ENCODE measurements around the gene PRR23B. TPM values are rescaled to one million over a fixed set of nuclear protein-coding genes. Genes with fewer than 3 reads are reported as not detected.

PRR23B gene
- total RNA-seq, 1 donor from 2014 or later: not detected

DNA sequence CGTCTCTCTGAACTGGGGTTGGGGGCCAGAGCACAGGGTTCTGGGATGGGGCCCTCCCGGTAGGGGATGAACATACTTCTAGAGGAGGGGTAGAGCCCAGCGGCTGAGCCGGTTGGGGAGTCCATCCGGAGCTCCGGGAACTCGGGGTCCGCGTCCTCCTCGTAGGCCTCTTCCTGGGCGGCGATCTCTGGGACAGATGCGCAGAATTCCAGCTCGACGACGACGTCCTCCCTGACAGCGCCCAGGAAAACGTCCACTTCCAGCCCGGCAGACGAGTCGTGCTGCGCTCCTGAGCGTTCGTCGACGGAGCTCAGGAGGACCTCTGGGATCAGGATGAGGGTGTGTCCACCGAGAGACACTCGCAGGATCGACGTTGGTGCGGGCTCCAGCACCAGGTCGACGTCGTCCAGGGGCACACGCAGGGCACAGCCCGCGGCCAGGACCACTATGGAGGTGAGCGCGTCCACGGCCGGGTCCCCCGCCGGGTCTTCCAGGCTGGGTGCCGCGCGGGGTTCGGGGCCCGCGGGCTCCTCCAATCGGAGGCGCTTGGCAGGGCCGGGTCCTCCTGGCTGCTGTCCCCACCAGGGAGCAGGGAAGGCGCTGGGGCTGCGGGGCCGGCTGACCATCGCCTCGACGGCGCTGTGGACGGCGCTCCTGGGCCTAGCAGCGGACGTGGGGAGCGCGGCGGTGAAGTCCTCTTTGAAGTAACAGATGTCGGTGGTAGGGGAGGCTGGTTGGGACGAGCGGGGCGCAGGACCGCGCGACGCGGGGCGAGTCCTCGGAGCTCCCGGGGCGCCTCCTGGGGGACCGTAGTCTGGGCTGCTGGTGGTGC, 474 bp downstream of the PRR23B start:
- H3K27me3 ChIP-seq (ENCODE audit: control insufficient read depth in 3 of 3, insufficient read depth in 3 of 3, low read length in 3 of 3): no peaks in the 10 kb centered on the region
- no peaks in the 10 kb centered on the region for H3K4me1 ChIP-seq (ENCODE audit: control insufficient read depth in 3 of 3, insufficient read depth in 3 of 3, low read length in 3 of 3)
- no peak overlapping the region for H3K9ac ChIP-seq (ENCODE audit: low read depth in 1 of 3, low read length in 3 of 3)
- no peak overlapping the region for H3K27ac ChIP-seq (ENCODE audit: low read depth, low read length)
- no peak overlapping the region for H3K4me3 ChIP-seq (ENCODE audit: low read length in 3 of 3)
- no peaks in the 10 kb centered on the region for H3K9me3 ChIP-seq (ENCODE audit: control insufficient read depth in 3 of 3, low read length in 3 of 3)
- H3K36me3 ChIP-seq (ENCODE audit: control insufficient read depth in 3 of 3, insufficient read depth in 3 of 3, low read length in 3 of 3): no peaks in the 10 kb centered on the region

GRCh38 chr3:139016430-139017048, 4.2 kb downstream of the PRR23B start:
- Histone ChIP-seq H3K36me3 (ENCODE audit: control insufficient read depth in 3 of 3, insufficient read depth in 3 of 3, low read length in 3 of 3) (no peaks in the 10 kb centered on the region), H3K9ac (ENCODE audit: low read depth in 1 of 3, low read length in 3 of 3) (no peak overlapping the region), H3K4me3 (ENCODE audit: low read length in 3 of 3) (no peak overlapping the region), H3K4me1 (ENCODE audit: control insufficient read depth in 3 of 3, insufficient read depth in 3 of 3, low read length in 3 of 3) (no peaks in the 10 kb centered on the region), H3K27ac (ENCODE audit: low read depth, low read length) (no peak overlapping the region), H3K27me3 (ENCODE audit: control insufficient read depth in 3 of 3, insufficient read depth in 3 of 3, low read length in 3 of 3) (no peaks in the 10 kb centered on the region), H3K9me3 (ENCODE audit: control insufficient read depth in 3 of 3, low read length in 3 of 3) (no peaks in the 10 kb centered on the region)

DNA sequence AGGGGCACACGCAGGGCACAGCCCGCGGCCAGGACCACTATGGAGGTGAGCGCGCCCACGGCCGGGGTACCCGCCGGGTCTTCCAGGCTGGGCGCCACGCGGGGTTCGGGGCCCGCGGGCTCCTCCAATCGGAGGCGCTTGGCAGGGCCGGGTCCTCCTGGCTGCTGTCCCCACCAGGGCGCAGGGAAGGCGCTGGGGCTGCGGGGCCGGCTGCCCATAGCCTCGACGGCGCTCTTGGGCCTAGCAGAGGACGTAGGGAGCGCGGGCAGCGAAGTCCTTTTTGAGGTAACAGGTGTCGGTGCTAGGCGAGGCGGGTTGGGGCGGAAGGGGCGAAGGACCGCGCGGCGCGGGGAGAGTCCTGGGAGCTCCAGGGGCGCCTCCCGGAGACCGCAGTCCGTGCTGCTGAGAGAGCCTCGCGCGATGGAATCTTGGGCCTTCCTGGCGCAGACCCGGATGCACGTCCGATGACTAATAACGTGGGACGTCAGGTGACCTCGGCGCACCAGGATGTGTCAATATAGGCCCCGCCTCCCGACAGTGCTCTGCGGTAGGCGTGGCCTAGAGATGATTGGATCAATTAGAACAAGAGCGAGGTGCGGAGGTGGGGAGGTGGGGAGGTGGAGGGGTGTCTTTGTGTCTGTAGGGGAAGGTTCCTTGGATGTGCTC, 14.5 kb downstream of the PRR23B start, which contains the start of gene PRR23A:
PRR23A (minus strand) TSS at position 218 of the 666 bp plus-strand sequence; CDS start at position 218, 0 bp downstream.
- no peaks in the 10 kb centered on the region for H3K4me1 ChIP-seq (ENCODE audit: control insufficient read depth in 3 of 3, insufficient read depth in 3 of 3, low read length in 3 of 3)
- no peak within 1 kb of the TSS for H3K27ac ChIP-seq (ENCODE audit: low read depth, low read length)
- no peaks in the 10 kb centered on the region for H3K36me3 ChIP-seq (ENCODE audit: control insufficient read depth in 3 of 3, insufficient read depth in 3 of 3, low read length in 3 of 3)
- no peak within 1 kb of the TSS for H3K4me3 ChIP-seq (ENCODE audit: low read length in 3 of 3)
- H3K9me3 ChIP-seq (ENCODE audit: control insufficient read depth in 3 of 3, low read length in 3 of 3): peaks cover 0 to 4% (median 0%) of the 10 kb centered on the region in 3 donors
- H3K9ac ChIP-seq (ENCODE audit: low read depth in 1 of 3, low read length in 3 of 3): no peak within 1 kb of the TSS
- no peaks in the 10 kb centered on the region for H3K27me3 ChIP-seq (ENCODE audit: control insufficient read depth in 3 of 3, insufficient read depth in 3 of 3, low read length in 3 of 3)

DNA sequence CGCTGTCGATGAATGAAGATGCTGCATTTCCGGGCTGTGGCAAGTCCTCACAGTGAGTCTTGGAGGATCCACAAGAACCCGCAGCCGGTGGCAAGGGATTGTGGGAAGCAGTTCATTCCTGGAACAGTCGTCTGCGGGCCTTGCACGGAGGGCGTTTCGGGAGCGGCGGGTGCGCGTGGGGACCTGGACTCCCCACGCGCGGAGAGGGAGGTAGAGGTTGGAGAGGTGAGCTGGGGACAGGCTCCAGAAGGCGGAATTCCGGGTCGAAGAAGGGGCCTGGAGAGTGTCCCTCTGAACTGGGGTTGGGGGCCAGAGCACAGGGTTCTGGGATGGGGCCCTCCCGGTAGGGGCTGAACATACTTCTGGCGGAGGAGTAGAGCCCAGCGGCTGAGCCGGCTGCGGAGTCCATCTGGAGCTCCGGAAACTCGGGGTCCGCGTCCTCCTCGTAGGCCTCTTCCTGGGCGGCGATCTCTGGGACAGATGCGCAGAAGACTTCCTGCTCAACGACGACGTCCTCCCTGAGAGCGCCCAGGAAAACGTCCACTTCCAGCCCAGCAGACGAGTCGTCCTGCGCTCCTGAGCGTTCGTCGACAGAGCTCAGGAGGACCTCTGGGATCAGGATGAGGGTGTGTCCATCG, 15.3 kb downstream of the PRR23B start:
- H3K36me3 ChIP-seq (ENCODE audit: control insufficient read depth in 3 of 3, insufficient read depth in 3 of 3, low read length in 3 of 3): no peaks in the 10 kb centered on the region
- H3K4me3 ChIP-seq (ENCODE audit: low read length in 3 of 3): no peak overlapping the region
- no peaks in the 10 kb centered on the region for H3K27me3 ChIP-seq (ENCODE audit: control insufficient read depth in 3 of 3, insufficient read depth in 3 of 3, low read length in 3 of 3)
- H3K9ac ChIP-seq (ENCODE audit: low read depth in 1 of 3, low read length in 3 of 3): no peak overlapping the region
- no peaks in the 10 kb centered on the region for H3K4me1 ChIP-seq (ENCODE audit: control insufficient read depth in 3 of 3, insufficient read depth in 3 of 3, low read length in 3 of 3)
- no peak overlapping the region for H3K27ac ChIP-seq (ENCODE audit: low read depth, low read length)
- H3K9me3 ChIP-seq (ENCODE audit: control insufficient read depth in 3 of 3, low read length in 3 of 3): peaks cover 0 to 4% (median 0%) of the 10 kb centered on the region in 3 donors

- Histone ChIP-seq H3K27me3 (ENCODE audit: control insufficient read depth in 3 of 3, insufficient read depth in 3 of 3, low read length in 3 of 3) (no peaks in the 10 kb centered on the region), H3K9ac (ENCODE audit: low read depth in 1 of 3, low read length in 3 of 3) (no peak overlapping the region), H3K4me3 (ENCODE audit: low read length in 3 of 3) (no peak overlapping the region), H3K9me3 (ENCODE audit: control insufficient read depth in 3 of 3, low read length in 3 of 3) (no peaks in the 10 kb centered on the region), H3K36me3 (ENCODE audit: control insufficient read depth in 3 of 3, insufficient read depth in 3 of 3, low read length in 3 of 3) (no peaks in the 10 kb centered on the region), H3K4me1 (ENCODE audit: control insufficient read depth in 3 of 3, insufficient read depth in 3 of 3, low read length in 3 of 3) (no peaks in the 10 kb centered on the region), H3K27ac (ENCODE audit: low read depth, low read length) (no peak overlapping the region)
Observed at GRCh38 chr3:138995706-138996105, 25.0 kb downstream of the PRR23B start.

DNA sequence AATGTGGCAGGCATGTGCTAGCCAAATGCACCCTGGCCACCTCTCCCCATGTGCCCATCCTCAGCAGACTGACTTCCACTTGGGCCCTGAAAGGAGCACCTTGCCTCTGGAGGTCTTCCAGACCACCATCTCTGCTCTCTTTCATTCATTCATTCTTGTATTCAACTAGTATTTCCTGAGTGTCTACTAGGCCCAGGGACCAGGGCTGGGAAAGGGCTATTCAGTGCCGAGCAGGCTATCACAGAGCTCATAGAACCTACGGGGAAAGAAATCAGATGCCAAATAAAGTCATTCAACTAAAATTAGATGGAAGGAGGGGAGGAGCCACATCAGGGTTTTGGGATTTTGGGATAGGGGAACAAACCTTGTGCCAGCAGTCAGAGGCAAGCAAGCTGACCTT, 33.5 kb downstream of the PRR23B start:
- Histone ChIP-seq H3K9ac (ENCODE audit: low read depth in 1 of 3, low read length in 3 of 3) (no peak overlapping the region), H3K4me3 (ENCODE audit: low read length in 3 of 3) (no peak overlapping the region), H3K27me3 (ENCODE audit: control insufficient read depth in 3 of 3, insufficient read depth in 3 of 3, low read length in 3 of 3) (no peaks in the 10 kb centered on the region), H3K36me3 (ENCODE audit: control insufficient read depth in 3 of 3, insufficient read depth in 3 of 3, low read length in 3 of 3) (no peaks in the 10 kb centered on the region), H3K9me3 (ENCODE audit: control insufficient read depth in 3 of 3, low read length in 3 of 3) (no peaks in the 10 kb centered on the region), H3K27ac (ENCODE audit: low read depth, low read length) (no peak overlapping the region), H3K4me1 (ENCODE audit: control insufficient read depth in 3 of 3, insufficient read depth in 3 of 3, low read length in 3 of 3) (no peaks in the 10 kb centered on the region)

- Histone ChIP-seq H3K27ac (ENCODE audit: low read depth, low read length) (no peak overlapping the region), H3K9ac (ENCODE audit: low read depth in 1 of 3, low read length in 3 of 3) (no peak overlapping the region), H3K4me1 (ENCODE audit: control insufficient read depth in 3 of 3, insufficient read depth in 3 of 3, low read length in 3 of 3) (no peaks in the 10 kb centered on the region), H3K9me3 (ENCODE audit: control insufficient read depth in 3 of 3, low read length in 3 of 3) (no peaks in the 10 kb centered on the region), H3K4me3 (ENCODE audit: low read length in 3 of 3) (no peak overlapping the region), H3K27me3 (ENCODE audit: control insufficient read depth in 3 of 3, insufficient read depth in 3 of 3, low read length in 3 of 3) (no peaks in the 10 kb centered on the region), H3K36me3 (ENCODE audit: control insufficient read depth in 3 of 3, insufficient read depth in 3 of 3, low read length in 3 of 3) (no peaks in the 10 kb centered on the region)
Observed at GRCh38 chr3:138985932-138986331, 34.8 kb downstream of the PRR23B start.

- Histone ChIP-seq H3K4me3 (ENCODE audit: low read length in 3 of 3) (no peak overlapping the region), H3K36me3 (ENCODE audit: control insufficient read depth in 3 of 3, insufficient read depth in 3 of 3, low read length in 3 of 3) (no peaks in the 10 kb centered on the region)
Observed at GRCh38 chr3:138984816-138985215, 35.9 kb downstream of the PRR23B start.

DNA sequence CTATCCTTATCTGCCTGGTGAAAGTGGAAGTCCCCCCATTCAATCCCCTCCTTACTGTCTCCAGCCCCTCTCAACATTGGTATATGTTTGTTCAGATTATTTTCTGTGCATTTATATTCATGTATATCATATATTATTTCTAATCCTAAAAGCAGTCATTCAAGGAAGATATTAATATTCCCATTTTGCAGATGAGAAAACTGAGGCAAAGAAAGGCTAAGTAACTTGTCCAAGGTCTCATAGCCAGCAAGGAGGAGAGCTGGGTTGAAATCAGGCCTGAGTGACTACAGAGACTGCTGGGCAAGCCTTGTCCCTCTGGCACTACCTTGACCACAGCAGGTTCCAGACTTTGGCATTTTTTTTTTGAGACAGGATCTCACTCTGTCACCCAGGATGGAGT, 44.7 kb downstream of the PRR23B start:
- Histone ChIP-seq H3K9ac (ENCODE audit: low read depth in 1 of 3, low read length in 3 of 3) (no peak overlapping the region), H3K27me3 (ENCODE audit: control insufficient read depth in 3 of 3, insufficient read depth in 3 of 3, low read length in 3 of 3) (peaks cover 0 to 3% (median 0%) of the 10 kb centered on the region in 3 donors), H3K4me1 (ENCODE audit: control insufficient read depth in 3 of 3, insufficient read depth in 3 of 3, low read length in 3 of 3) (no peaks in the 10 kb centered on the region), H3K36me3 (ENCODE audit: control insufficient read depth in 3 of 3, insufficient read depth in 3 of 3, low read length in 3 of 3) (no peaks in the 10 kb centered on the region), H3K4me3 (ENCODE audit: low read length in 3 of 3) (no peak overlapping the region), H3K9me3 (ENCODE audit: control insufficient read depth in 3 of 3, low read length in 3 of 3) (no peaks in the 10 kb centered on the region), H3K27ac (ENCODE audit: low read depth, low read length) (no peak overlapping the region)

More at GRCh38 chr3:138984816-138985215, 35.9 kb downstream of the PRR23B start:
- no peak overlapping the region for H3K9ac ChIP-seq (ENCODE audit: low read depth in 1 of 3, low read length in 3 of 3)
- no peak overlapping the region for H3K27ac ChIP-seq (ENCODE audit: low read depth, low read length)
- H3K9me3 ChIP-seq (ENCODE audit: control insufficient read depth in 3 of 3, low read length in 3 of 3): no peaks in the 10 kb centered on the region
- H3K4me1 ChIP-seq (ENCODE audit: control insufficient read depth in 3 of 3, insufficient read depth in 3 of 3, low read length in 3 of 3): no peaks in the 10 kb centered on the region
- no peaks in the 10 kb centered on the region for H3K27me3 ChIP-seq (ENCODE audit: control insufficient read depth in 3 of 3, insufficient read depth in 3 of 3, low read length in 3 of 3)

Measured in skeletal muscle tissue (tissue), 4 donors.